GM23338 (cell line): Measurements from ENCODE around the gene MEF2A. TPM values are rescaled to one million over a fixed set of nuclear protein-coding genes. Genes with fewer than 3 reads are reported as not detected.

ENCODE experiments used
- ATAC-seq: fragments of 200-7000 bp; cut with Tn5 transposase; 3 replicates; pipeline ENCODE4 v1.9.1; 2020
- DNase-seq: peaks from one replicate; pipeline ENCODE4 v3.0.0-alpha.2; 2015; ENCODE audit warnings: low spot score
- H2AFZ ChIP-seq: fragments of 200-600 bp; sonication (generic); 2 replicates; pipeline ENCODE4 v1.8.0; 2016; ENCODE audit warnings: antibody characterized with exemption, mild to moderate bottlenecking, moderate library complexity
- H3F3A ChIP-seq: fragments of 200-600 bp; sonication (generic); replicated peaks from 2 replicates; pipeline ENCODE4 v1.8.0; 2017; ENCODE audit warnings: antibody characterized with exemption, mixed run types, low read depth
- H3K27ac ChIP-seq: fragments of 200-600 bp; sonication (generic); 2 replicates; pipeline ENCODE4 v1.6.1; 2016; ENCODE audit warnings: low read depth
- H3K27me3 ChIP-seq: fragments of 200-600 bp; sonication (generic); 2 replicates; pipeline ENCODE4 v1.8.0; 2016; ENCODE audit warnings: mild to moderate bottlenecking, mixed run types, moderate library complexity; ENCODE audit not compliant: insufficient read depth
- H3K36me3 ChIP-seq: fragments of 200-600 bp; sonication (generic); 2 replicates; pipeline ENCODE4 v1.8.0; 2016; ENCODE audit warnings: mild to moderate bottlenecking; ENCODE audit not compliant: insufficient read depth
- H3K4me1 ChIP-seq: fragments of 200-600 bp; sonication (generic); 2 replicates; pipeline ENCODE4 v1.8.0; 2016; ENCODE audit warnings: mild to moderate bottlenecking, moderate library complexity; ENCODE audit not compliant: insufficient read depth
- H3K4me2 ChIP-seq: fragments of 200-600 bp; sonication (generic); 2 replicates; pipeline ENCODE4 v1.7.1; 2017; ENCODE audit warnings: mixed run types
- H3K4me3 ChIP-seq: fragments of 200-600 bp; sonication (generic); 2 replicates; pipeline ENCODE4 v1.6.1; 2016; ENCODE audit warnings: mixed run types
- H3K79me2 ChIP-seq: fragments of 200-600 bp; sonication (generic); replicated peaks from 2 replicates; pipeline ENCODE4 v1.8.0; 2017; ENCODE audit warnings: mild to moderate bottlenecking; ENCODE audit not compliant: insufficient read depth
- H3K9me2 ChIP-seq: fragments of 200-600 bp; sonication (generic); 2 replicates; pipeline ENCODE4 v1.8.0; 2017; ENCODE audit not compliant: insufficient read depth
- H4K20me1 ChIP-seq: fragments of 200-600 bp; sonication (generic); replicated peaks from 2 replicates; pipeline ENCODE4 v1.8.0; 2017; ENCODE audit warnings: mild to moderate bottlenecking; ENCODE audit not compliant: insufficient read depth
- H3K27ac Mint-ChIP-seq: 2 replicates; pipeline ENCODE4 v1.8.0; 2020; ENCODE audit warnings: inconsistent platforms, mild to moderate bottlenecking, moderate library complexity, mixed read lengths
- H3K27me3 Mint-ChIP-seq: 3 replicates; pipeline ENCODE4 v1.8.0; 2022; ENCODE audit warnings: low read depth, mild to moderate bottlenecking, moderate library complexity, mixed read lengths, inconsistent platforms; ENCODE audit not compliant: insufficient read depth, poor library complexity
- H3K36me3 Mint-ChIP-seq: 3 replicates; pipeline ENCODE4 v1.8.0; 2021; ENCODE audit warnings: low read depth, mild to moderate bottlenecking, inconsistent platforms, moderate library complexity, mixed read lengths
- H3K4me1 Mint-ChIP-seq: 3 replicates; pipeline ENCODE4 v1.8.0; 2020; ENCODE audit warnings: mild to moderate bottlenecking, inconsistent platforms, mixed read lengths
- H3K4me3 Mint-ChIP-seq: 3 replicates; pipeline ENCODE4 v1.8.0; 2021; ENCODE audit warnings: moderate library complexity, mild to moderate bottlenecking, inconsistent platforms, mixed read lengths
- H3K9me3 Mint-ChIP-seq: 3 replicates; pipeline ENCODE4 v1.8.0; 2020; ENCODE audit warnings: moderate library complexity, mild to moderate bottlenecking, inconsistent platforms, mixed read lengths
- EZH2 ChIP-seq: fragments of 200-600 bp; sonication (generic); IDR thresholded peaks from one replicate; pipeline ENCODE4 v1.8.0; 2017; ENCODE audit warnings: antibody characterized with exemption, mild to moderate bottlenecking, low read depth; ENCODE audit not compliant: unreplicated experiment
- EZH2phosphoT487 ChIP-seq: fragments of 200-600 bp; sonication (generic); IDR thresholded peaks from one replicate; pipeline ENCODE4 v1.8.1; 2018; ENCODE audit warnings: antibody characterized with exemption; ENCODE audit not compliant: unreplicated experiment
- POLR2AphosphoS5 ChIP-seq: IDR thresholded peaks from 2 replicates; pipeline ENCODE4 v1.6.1; 2016; ENCODE audit warnings: antibody characterized with exemption, low read depth
- polyA plus RNA-seq: library from polyadenylated mRNA; unstranded; fragments of >200 nt; fragmentation: Nextera tagmentation; extraction: Ambion mirVana; gene quantifications from 2 replicates; pipeline ENCODE4 v1.2.1, GENCODE V29; 2016
- total RNA-seq: library from RNA; depleted of rRNA; stranded (reverse); fragments of >200 nt; shearing (Covaris generic); gene quantifications from 2 replicates; pipeline ENCODE4 v1.2.3, GENCODE V29; 2014
- TF ChIP-seq, protein P1 (sequence below): fragments of 250-450 bp; sonication (Bioruptor Pico); IDR thresholded peaks from 2 replicates; pipeline ENCODE4 v1.5.0; 2020; ENCODE audit warnings: mild to moderate bottlenecking, moderate library complexity
- TF ChIP-seq, protein P2 (sequence below): IDR thresholded peaks from one replicate; pipeline ENCODE4 v1.6.1; 2018; ENCODE audit warnings: antibody characterized with exemption; ENCODE audit not compliant: unreplicated experiment

MEF2A gene
- total and polyA plus RNA-seq, 2 experiments from 2014 or later: 20.3 to 42.3 TPM

DNA sequence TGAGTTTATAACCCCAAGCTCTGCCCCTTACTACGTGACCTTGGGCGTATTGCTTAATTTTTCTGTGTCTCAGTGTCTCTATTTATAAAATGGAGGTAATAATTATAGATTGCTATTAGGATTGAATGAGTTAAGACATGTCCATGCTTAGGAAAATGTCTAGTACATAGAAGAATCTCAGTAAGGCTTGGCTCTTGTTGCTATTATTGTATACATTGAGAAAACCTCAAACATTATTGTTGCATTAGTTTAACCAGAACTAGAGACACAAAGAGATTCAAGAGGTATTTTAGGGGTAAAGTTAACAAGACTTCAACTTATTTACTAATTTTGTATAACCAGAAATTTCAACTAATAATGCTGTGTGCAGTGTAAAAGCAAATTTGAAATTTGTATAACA lies 66.7 kb downstream of the MEF2A start:
- H3K27me3 ChIP-seq: no peaks in the 10 kb centered on the region
- ATAC-seq: no peak
- H3K27ac Mint-ChIP-seq: peak overlapping the region; percentile 26; the same call in 1 of the 2 replicates
- no peak overlapping the region for H3K4me3 Mint-ChIP-seq
- no peak overlapping the region for H3K4me3 ChIP-seq
- H3K36me3 Mint-ChIP-seq: peaks cover 29% of the 10 kb centered on the region; the same call in 2 of the 3 replicates
- H4K20me1 ChIP-seq: no peaks in the 10 kb centered on the region
- no peak for TF ChIP-seq POLR2AphosphoS5
- TF ChIP-seq, protein P1, sequence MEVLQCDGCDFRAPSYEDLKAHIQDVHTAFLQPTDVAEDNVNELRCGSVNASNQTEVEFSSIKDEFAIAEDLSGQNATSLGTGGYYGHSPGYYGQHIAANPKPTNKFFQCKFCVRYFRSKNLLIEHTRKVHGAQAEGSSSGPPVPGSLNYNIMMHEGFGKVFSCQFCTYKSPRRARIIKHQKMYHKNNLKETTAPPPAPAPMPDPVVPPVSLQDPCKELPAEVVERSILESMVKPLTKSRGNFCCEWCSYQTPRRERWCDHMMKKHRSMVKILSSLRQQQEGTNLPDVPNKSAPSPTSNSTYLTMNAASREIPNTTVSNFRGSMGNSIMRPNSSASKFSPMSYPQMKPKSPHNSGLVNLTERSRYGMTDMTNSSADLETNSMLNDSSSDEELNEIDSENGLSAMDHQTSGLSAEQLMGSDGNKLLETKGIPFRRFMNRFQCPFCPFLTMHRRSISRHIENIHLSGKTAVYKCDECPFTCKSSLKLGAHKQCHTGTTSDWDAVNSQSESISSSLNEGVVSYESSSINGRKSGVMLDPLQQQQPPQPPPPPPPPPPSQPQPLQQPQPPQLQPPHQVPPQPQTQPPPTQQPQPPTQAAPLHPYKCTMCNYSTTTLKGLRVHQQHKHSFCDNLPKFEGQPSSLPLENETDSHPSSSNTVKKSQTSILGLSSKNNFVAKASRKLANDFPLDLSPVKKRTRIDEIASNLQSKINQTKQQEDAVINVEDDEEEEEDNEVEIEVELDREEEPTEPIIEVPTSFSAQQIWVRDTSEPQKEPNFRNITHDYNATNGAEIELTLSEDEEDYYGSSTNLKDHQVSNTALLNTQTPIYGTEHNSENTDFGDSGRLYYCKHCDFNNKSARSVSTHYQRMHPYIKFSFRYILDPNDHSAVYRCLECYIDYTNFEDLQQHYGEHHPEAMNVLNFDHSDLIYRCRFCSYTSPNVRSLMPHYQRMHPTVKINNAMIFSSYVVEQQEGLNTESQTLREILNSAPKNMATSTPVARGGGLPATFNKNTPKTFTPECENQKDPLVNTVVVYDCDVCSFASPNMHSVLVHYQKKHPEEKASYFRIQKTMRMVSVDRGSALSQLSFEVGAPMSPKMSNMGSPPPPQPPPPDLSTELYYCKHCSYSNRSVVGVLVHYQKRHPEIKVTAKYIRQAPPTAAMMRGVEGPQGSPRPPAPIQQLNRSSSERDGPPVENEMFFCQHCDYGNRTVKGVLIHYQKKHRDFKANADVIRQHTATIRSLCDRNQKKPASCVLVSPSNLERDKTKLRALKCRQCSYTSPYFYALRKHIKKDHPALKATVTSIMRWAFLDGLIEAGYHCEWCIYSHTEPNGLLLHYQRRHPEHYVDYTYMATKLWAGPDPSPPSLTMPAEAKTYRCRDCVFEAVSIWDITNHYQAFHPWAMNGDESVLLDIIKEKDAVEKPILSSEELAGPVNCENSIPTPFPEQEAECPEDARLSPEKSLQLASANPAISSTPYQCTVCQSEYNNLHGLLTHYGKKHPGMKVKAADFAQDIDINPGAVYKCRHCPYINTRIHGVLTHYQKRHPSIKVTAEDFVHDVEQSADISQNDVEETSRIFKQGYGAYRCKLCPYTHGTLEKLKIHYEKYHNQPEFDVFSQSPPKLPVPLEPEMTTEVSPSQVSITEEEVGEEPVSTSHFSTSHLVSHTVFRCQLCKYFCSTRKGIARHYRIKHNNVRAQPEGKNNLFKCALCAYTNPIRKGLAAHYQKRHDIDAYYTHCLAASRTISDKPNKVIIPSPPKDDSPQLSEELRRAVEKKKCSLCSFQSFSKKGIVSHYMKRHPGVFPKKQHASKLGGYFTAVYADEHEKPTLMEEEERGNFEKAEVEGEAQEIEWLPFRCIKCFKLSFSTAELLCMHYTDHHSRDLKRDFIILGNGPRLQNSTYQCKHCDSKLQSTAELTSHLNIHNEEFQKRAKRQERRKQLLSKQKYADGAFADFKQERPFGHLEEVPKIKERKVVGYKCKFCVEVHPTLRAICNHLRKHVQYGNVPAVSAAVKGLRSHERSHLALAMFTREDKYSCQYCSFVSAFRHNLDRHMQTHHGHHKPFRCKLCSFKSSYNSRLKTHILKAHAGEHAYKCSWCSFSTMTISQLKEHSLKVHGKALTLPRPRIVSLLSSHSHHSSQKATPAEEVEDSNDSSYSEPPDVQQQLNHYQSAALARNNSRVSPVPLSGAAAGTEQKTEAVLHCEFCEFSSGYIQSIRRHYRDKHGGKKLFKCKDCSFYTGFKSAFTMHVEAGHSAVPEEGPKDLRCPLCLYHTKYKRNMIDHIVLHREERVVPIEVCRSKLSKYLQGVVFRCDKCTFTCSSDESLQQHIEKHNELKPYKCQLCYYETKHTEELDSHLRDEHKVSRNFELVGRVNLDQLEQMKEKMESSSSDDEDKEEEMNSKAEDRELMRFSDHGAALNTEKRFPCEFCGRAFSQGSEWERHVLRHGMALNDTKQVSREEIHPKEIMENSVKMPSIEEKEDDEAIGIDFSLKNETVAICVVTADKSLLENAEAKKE (CRISPR knock-in tag): no peak
- TF ChIP-seq EZH2phosphoT487: no peak
- TF ChIP-seq, protein P2, sequence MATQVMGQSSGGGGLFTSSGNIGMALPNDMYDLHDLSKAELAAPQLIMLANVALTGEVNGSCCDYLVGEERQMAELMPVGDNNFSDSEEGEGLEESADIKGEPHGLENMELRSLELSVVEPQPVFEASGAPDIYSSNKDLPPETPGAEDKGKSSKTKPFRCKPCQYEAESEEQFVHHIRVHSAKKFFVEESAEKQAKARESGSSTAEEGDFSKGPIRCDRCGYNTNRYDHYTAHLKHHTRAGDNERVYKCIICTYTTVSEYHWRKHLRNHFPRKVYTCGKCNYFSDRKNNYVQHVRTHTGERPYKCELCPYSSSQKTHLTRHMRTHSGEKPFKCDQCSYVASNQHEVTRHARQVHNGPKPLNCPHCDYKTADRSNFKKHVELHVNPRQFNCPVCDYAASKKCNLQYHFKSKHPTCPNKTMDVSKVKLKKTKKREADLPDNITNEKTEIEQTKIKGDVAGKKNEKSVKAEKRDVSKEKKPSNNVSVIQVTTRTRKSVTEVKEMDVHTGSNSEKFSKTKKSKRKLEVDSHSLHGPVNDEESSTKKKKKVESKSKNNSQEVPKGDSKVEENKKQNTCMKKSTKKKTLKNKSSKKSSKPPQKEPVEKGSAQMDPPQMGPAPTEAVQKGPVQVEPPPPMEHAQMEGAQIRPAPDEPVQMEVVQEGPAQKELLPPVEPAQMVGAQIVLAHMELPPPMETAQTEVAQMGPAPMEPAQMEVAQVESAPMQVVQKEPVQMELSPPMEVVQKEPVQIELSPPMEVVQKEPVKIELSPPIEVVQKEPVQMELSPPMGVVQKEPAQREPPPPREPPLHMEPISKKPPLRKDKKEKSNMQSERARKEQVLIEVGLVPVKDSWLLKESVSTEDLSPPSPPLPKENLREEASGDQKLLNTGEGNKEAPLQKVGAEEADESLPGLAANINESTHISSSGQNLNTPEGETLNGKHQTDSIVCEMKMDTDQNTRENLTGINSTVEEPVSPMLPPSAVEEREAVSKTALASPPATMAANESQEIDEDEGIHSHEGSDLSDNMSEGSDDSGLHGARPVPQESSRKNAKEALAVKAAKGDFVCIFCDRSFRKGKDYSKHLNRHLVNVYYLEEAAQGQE: no peak
- TF ChIP-seq EZH2: no peak
- H3K79me2 ChIP-seq: peaks cover 50% of the 10 kb centered on the region
- peaks cover 40% of the 10 kb centered on the region for H3K4me1 Mint-ChIP-seq
- H3K27ac ChIP-seq: no peak overlapping the region
- H3K9me2 ChIP-seq: no peaks in the 10 kb centered on the region
- no peaks in the 10 kb centered on the region for H3K36me3 ChIP-seq
- H3F3A ChIP-seq: no peaks in the 10 kb centered on the region
- no peaks in the 10 kb centered on the region; the same call in 1 of the 3 replicates for H3K9me3 Mint-ChIP-seq
- H3K4me2 ChIP-seq: peak overlapping the region; percentile 60
- H2AFZ ChIP-seq: no peak overlapping the region
- H3K4me1 ChIP-seq: peaks cover 36% of the 10 kb centered on the region
- peaks cover 2% of the 10 kb centered on the region for H3K27me3 Mint-ChIP-seq
- DNase-seq: no peak
